H1 (cell line): ENCODE data around the gene HEPHL1. TPM values are rescaled to one million over a fixed set of nuclear protein-coding genes. Genes with fewer than 3 reads are reported as not detected.

Experiments
- BCL11A ChIP-seq, 2 experiments: IDR thresholded peaks; one replicate each; pipeline ENCODE4 v1.6.1; 2011; ENCODE audit warnings: low read depth in 2 of 2, low read length in 2 of 2, mild to moderate bottlenecking in 2 of 2
- CEBPB ChIP-seq: IDR thresholded peaks from 2 replicates; pipeline ENCODE4 v1.6.1; 2012; ENCODE audit warnings: low read depth, low read length
- CREB1 ChIP-seq: IDR thresholded peaks from 2 replicates; pipeline ENCODE4 v1.6.1; 2012; ENCODE audit warnings: inconsistent platforms
- EGR1 ChIP-seq: IDR thresholded peaks from 2 replicates; pipeline ENCODE4 v1.6.1; 2011; ENCODE audit warnings: low read depth, low read length, borderline replicate concordance
- EP300 ChIP-seq, 2 experiments: IDR thresholded peaks; 1 replicate in 1 of 2; 2 replicates in 1 of 2; pipeline ENCODE4 v1.6.1; 2011 to 2012; ENCODE audit warnings: low read depth in 2 of 2, low read length in 2 of 2, mild to moderate bottlenecking in 2 of 2, borderline replicate concordance in 1 of 2, inconsistent platforms in 1 of 2, moderate library complexity in 1 of 2
- HDAC6 ChIP-seq: IDR thresholded peaks from one replicate; pipeline ENCODE4 v1.7.1; 2012; ENCODE audit warnings: low read depth, mild to moderate bottlenecking, inconsistent platforms, low read length, moderate library complexity
- KDM4A ChIP-seq: IDR thresholded peaks from one replicate; pipeline ENCODE4 v1.7.1; 2012; ENCODE audit warnings: low read depth, mild to moderate bottlenecking, moderate library complexity, low read length, inconsistent platforms; ENCODE audit not compliant: severe bottlenecking
- POLR2A ChIP-seq, 2 experiments: IDR thresholded peaks; 1 replicate in 1 of 2; 2 replicates in 1 of 2; pipeline ENCODE4 v1.6.1; 2011; ENCODE audit warnings: low read depth in 2 of 2, low read length in 2 of 2, mild to moderate bottlenecking in 2 of 2; ENCODE audit errors: control extremely low read depth in 1 of 2
- RBBP5 ChIP-seq: IDR thresholded peaks from 2 replicates; pipeline ENCODE4 v1.7.1; 2012; ENCODE audit warnings: low read depth, mild to moderate bottlenecking, inconsistent platforms, low read length, moderate library complexity, borderline replicate concordance
- SIX5 ChIP-seq: IDR thresholded peaks from 2 replicates; pipeline ENCODE4 v1.6.1; 2011; ENCODE audit warnings: mild to moderate bottlenecking, low read depth, low read length
- SP4 ChIP-seq: IDR thresholded peaks from 2 replicates; pipeline ENCODE4 v1.6.1; 2012; ENCODE audit warnings: low read length, inconsistent platforms
- SUZ12 ChIP-seq: fragments of 200-600 bp; sonication (generic); IDR thresholded peaks from 2 replicates; pipeline ENCODE4 v1.6.1; 2012; ENCODE audit warnings: mild to moderate bottlenecking, inconsistent platforms, low read length, moderate library complexity, mixed read lengths
- TBP ChIP-seq: IDR thresholded peaks from 2 replicates; pipeline ENCODE4 v1.6.1; 2011; ENCODE audit warnings: low read depth, low read length, improper control_type of control experiment
- TEAD4 ChIP-seq: IDR thresholded peaks from 2 replicates; pipeline ENCODE4 v1.6.1; 2012; ENCODE audit warnings: low read depth, low read length, inconsistent platforms, mixed read lengths
- USF2 ChIP-seq: IDR thresholded peaks from 2 replicates; pipeline ENCODE4 v1.6.1; 2011; ENCODE audit warnings: low read length, improper control_type of control experiment
- YY1 ChIP-seq: IDR thresholded peaks from 2 replicates; pipeline ENCODE4 v1.6.1; 2011; ENCODE audit warnings: low read depth, mild to moderate bottlenecking, low read length
- polyA plus RNA-seq, 7 experiments: library from polyadenylated mRNA; depleted of rRNA in 3 of 7; stranded (reverse) in 5 of 7; unstranded in 2 of 7; fragments of >200 nt in 5 of 7; fragments of 200-250 nt in 2 of 7; gene quantifications; 1 replicate in 5 of 7; 2 replicates in 1 of 7; 4 replicates in 1 of 7; pipeline versions ENCODE4 v1.2.1 to v1.2.3, GENCODE V29; 2011 to 2013; ENCODE audit warnings: missing spikeins in 2 of 7, mixed read lengths in 2 of 7
- total RNA-seq: library from RNA; stranded (reverse); fragmentation: NEBNext Ultra II Directional; extraction: Animal tissue kit (Norgen Biotek cat#: 25700); gene quantifications from 2 replicates; pipeline ENCODE4 v1.2.1, GENCODE V29; 2021
- TF ChIP-seq, protein P1 (sequence below), 3 experiments: IDR thresholded peaks; 1 replicate in 2 of 3; 2 replicates in 1 of 3; pipeline versions ENCODE4 v1.5.1 to v1.6.1; 2011; ENCODE audit warnings: low read length in 3 of 3, mild to moderate bottlenecking in 3 of 3, inconsistent platforms in 2 of 3, low read depth in 1 of 3, moderate library complexity in 1 of 3; ENCODE audit not compliant: insufficient read depth in 1 of 3; ENCODE audit errors: control extremely low read depth in 1 of 3
- TF ChIP-seq, protein P2 (sequence below): IDR thresholded peaks from 2 replicates; pipeline ENCODE4 v1.6.1; 2012; ENCODE audit warnings: low read length, inconsistent platforms
- TF ChIP-seq, protein P3 (sequence below): IDR thresholded peaks from 2 replicates; pipeline ENCODE4 v1.6.1; 2012; ENCODE audit warnings: inconsistent platforms

HEPHL1 gene
- total and polyA plus RNA-seq, 2 of the 8 experiments (the other 6 are each of a cell fraction or from before 2014, with no cell fraction given), result 0.09 to 0.11 TPM

DNA sequence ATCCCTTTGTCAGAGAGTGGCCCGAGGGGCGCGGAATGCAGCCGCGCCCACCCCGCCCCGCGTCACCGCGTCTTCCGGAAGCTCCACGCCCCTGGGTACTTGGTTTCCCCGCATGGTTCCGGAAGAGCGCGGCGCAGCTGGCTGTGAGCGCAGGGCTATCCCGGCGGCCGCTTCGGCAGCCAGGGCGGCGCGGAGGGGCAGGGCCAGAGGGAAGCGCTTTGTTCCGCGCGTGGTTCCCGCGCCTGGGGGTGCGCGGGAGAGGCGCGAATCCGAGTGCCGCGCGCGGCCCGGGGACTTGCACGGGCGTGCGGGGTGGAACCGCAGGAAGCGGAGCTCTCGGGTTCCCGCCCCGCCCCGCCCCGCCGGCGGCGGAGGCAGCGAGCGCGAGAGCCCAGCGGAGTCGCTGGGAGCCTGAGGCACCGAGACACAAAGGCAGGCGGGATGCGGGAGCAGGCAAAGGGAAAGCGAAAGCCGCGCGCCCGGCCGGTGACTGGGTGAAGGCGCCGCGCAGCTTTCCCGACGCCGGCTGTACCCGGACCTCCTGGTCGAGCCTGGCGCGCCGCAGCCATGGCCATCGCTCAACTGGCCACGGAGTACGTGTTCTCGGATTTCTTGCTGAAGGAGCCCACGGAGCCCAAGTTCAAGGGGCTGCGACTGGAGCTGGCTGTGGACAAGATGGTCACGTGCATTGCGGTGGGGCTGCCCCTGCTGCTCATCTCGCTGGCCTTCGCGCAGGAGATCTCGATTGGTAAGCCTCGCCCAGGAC lies 107.8 kb downstream of the HEPHL1 start, which contains the start of gene PANX1 (continued):
- TF ChIP-seq, protein P1, sequence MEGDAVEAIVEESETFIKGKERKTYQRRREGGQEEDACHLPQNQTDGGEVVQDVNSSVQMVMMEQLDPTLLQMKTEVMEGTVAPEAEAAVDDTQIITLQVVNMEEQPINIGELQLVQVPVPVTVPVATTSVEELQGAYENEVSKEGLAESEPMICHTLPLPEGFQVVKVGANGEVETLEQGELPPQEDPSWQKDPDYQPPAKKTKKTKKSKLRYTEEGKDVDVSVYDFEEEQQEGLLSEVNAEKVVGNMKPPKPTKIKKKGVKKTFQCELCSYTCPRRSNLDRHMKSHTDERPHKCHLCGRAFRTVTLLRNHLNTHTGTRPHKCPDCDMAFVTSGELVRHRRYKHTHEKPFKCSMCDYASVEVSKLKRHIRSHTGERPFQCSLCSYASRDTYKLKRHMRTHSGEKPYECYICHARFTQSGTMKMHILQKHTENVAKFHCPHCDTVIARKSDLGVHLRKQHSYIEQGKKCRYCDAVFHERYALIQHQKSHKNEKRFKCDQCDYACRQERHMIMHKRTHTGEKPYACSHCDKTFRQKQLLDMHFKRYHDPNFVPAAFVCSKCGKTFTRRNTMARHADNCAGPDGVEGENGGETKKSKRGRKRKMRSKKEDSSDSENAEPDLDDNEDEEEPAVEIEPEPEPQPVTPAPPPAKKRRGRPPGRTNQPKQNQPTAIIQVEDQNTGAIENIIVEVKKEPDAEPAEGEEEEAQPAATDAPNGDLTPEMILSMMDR (IDR thresholded peaks at IDR 0.05; ENCODE audit: control extremely low read depth in 1 of 3, insufficient read depth in 1 of 3, low read depth in 1 of 3, low read length in 3 of 3), result no peak
- TF ChIP-seq SIX5 (no peak), EP300 (IDR thresholded peaks at IDR 0.05; ENCODE audit: borderline replicate concordance in 1 of 2, low read depth in 2 of 2, low read length in 2 of 2) (peak in 1 of 2 experiments; percentile 40; a peak in 1 of 3 replicates), CEBPB (no peak), TEAD4 (peak; percentile 73), YY1 (peak; percentile 23; the same call in 1 of the 2 replicates), SUZ12 (peak; percentile 40; the same call in 1 of the 2 replicates), EGR1 (no peak), KDM4A (peak; percentile 37), POLR2A (IDR thresholded peaks at IDR 0.05; ENCODE audit: control extremely low read depth in 1 of 2, low read depth in 2 of 2, low read length in 2 of 2) (peak; percentile 66 to 68; a peak in 2 of 3 replicates), RBBP5 (peak; percentile 88), HDAC6 (no peak), TBP (peak; percentile 51; the same call in 1 of the 2 replicates), CREB1 (peak; percentile 67), SP4 (no peak), USF2 (peak; percentile 47), BCL11A (IDR thresholded peaks at IDR 0.05; ENCODE audit: low read depth in 2 of 2, low read length in 2 of 2) (no peak)
- TF ChIP-seq, protein P2, sequence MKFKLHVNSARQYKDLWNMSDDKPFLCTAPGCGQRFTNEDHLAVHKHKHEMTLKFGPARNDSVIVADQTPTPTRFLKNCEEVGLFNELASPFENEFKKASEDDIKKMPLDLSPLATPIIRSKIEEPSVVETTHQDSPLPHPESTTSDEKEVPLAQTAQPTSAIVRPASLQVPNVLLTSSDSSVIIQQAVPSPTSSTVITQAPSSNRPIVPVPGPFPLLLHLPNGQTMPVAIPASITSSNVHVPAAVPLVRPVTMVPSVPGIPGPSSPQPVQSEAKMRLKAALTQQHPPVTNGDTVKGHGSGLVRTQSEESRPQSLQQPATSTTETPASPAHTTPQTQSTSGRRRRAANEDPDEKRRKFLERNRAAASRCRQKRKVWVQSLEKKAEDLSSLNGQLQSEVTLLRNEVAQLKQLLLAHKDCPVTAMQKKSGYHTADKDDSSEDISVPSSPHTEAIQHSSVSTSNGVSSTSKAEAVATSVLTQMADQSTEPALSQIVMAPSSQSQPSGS, result no peak; the same call in 1 of the 2 replicates
- TF ChIP-seq, protein P3, sequence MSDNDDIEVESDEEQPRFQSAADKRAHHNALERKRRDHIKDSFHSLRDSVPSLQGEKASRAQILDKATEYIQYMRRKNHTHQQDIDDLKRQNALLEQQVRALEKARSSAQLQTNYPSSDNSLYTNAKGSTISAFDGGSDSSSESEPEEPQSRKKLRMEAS, result peak; percentile 65
